Heart left ventricle (tissue), 13 donors: Measurements from ENCODE around the gene CFAP70.

ENCODE experiments used
- POLR2A ChIP-seq, 2 donors: fragments of 450-650 bp; IDR thresholded peaks; one replicate each; pipeline ENCODE4 v1.6.1; 2017; ENCODE audit warnings: antibody characterized with exemption in 2 of 2, mild to moderate bottlenecking in 2 of 2, moderate library complexity in 2 of 2
- TF ChIP-seq, protein P1 (sequence below), 12 donors: fragments of 200-600 bp; sonication (generic) in 4 of 12; IDR thresholded peaks; one replicate each; pipeline versions ENCODE4 v1.5.0 to v1.8.0; 2018 to 2022; ENCODE audit warnings: antibody characterized with exemption in 12 of 12, mild to moderate bottlenecking in 5 of 12
- donor health status: ischemic (EF 13 %, LVEDD 7.1; RV severe dilation, severe dysfunction).
- donor health status: DM: no; HTN: yes; CAD: no.
- donor health status: DM: no; HTN: no; CAD: no.
- donor health status: ischemic (EF 25% LVEDD 6.9; RV normal size, moderate dysfunction).
- donor health status: ischemic (EF 25% LVEDD 5.7; RV mildly dilated, moderate dysfunction).
- donor health status: ischemic (EF 35%, LVEDD 5.7; RV mildly dilated, moderate dysfunction).
- donor health status: nonischemic (EF 11% LVEDD 7.7; RV severe dilation, severe dysfunction).
- donor health status: DM: yes; HTN: yes; CAD: no.
- donor health status: PGD.
- donor health status: ischemic (EF 29% LVEDD 5.4; RV normal size, mild dysfunction).
- donor health status: nonischemic (EF 23%, LVEDD 6.1; RV moderate dilation, normal function).

DNA sequence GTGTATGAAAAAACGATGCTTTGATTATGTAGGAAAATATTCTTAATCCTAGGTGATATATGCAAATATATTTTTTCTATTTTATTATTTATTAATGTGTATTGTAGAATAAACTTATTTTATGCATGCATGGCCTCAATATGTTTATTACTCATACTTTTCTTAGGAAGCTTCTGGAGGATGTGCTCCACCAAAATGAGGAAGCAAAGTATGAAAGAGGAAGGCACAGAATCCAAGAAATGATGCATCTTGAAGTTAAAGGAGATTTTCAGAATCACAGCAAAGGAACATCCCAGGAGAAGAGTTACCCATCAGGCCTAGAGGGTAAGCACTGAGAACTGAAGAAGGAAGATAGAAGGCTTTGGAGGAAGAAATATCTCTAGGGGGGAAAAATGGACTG, 71.2 kb downstream of the CFAP70 start:
- TF ChIP-seq, protein P1, sequence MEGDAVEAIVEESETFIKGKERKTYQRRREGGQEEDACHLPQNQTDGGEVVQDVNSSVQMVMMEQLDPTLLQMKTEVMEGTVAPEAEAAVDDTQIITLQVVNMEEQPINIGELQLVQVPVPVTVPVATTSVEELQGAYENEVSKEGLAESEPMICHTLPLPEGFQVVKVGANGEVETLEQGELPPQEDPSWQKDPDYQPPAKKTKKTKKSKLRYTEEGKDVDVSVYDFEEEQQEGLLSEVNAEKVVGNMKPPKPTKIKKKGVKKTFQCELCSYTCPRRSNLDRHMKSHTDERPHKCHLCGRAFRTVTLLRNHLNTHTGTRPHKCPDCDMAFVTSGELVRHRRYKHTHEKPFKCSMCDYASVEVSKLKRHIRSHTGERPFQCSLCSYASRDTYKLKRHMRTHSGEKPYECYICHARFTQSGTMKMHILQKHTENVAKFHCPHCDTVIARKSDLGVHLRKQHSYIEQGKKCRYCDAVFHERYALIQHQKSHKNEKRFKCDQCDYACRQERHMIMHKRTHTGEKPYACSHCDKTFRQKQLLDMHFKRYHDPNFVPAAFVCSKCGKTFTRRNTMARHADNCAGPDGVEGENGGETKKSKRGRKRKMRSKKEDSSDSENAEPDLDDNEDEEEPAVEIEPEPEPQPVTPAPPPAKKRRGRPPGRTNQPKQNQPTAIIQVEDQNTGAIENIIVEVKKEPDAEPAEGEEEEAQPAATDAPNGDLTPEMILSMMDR (IDR thresholded peaks at IDR 0.05), result no peak
- no peak for TF ChIP-seq POLR2A (IDR thresholded peaks at IDR 0.05)
